Heart left ventricle (tissue), 16 donors: ENCODE results near the gene SFXN1. TPM values are rescaled to one million over a fixed set of nuclear protein-coding genes. Genes with fewer than 3 reads are reported as not detected.

Experiments
- ATAC-seq, 4 donors: fragments of 200-7000 bp; cut with Tn5 transposase; one replicate each; pipeline ENCODE4 v1.9.1; 2020 to 2022; ENCODE audit warnings: moderate library complexity in 4 of 4, mild to moderate bottlenecking in 3 of 4, moderate number of reproducible peaks in 1 of 4
- DNase-seq, 5 donors: peaks; one replicate each; pipeline ENCODE4 v3.0.0-alpha.2; 2020
- H3K27ac ChIP-seq, 12 donors: fragments of 200-600 bp; sonication (generic) in 4 of 12; one replicate each; pipeline versions ENCODE4 v1.5.0 to v1.8.0; 2016 to 2022; ENCODE audit warnings: mild to moderate bottlenecking in 2 of 12
- H3K27me3 ChIP-seq, 9 donors: fragments of 200-600 bp; sonication (generic) in 2 of 9; one replicate each; pipeline versions ENCODE4 v1.5.1 to v1.8.0; 2016 to 2022; ENCODE audit warnings: mild to moderate bottlenecking in 3 of 9
- H3K36me3 ChIP-seq, 9 donors: fragments of 200-600 bp; sonication (generic) in 2 of 9; one replicate each; pipeline versions ENCODE4 v1.5.0 to v1.8.0; 2018 to 2022; ENCODE audit warnings: mild to moderate bottlenecking in 2 of 9
- H3K4me1 ChIP-seq, 12 donors: fragments of 200-600 bp; sonication (generic) in 4 of 12; one replicate each; pipeline versions ENCODE4 v1.5.0 to v1.8.0; 2016 to 2022; ENCODE audit warnings: mild to moderate bottlenecking in 3 of 12
- H3K4me3 ChIP-seq, 12 donors: fragments of 200-600 bp; sonication (generic) in 4 of 12; one replicate each; pipeline versions ENCODE4 v1.5.0 to v1.8.0; 2017 to 2022; ENCODE audit warnings: mild to moderate bottlenecking in 9 of 12, moderate library complexity in 4 of 12
- H3K9me3 ChIP-seq, 12 donors: fragments of 200-600 bp; sonication (generic) in 4 of 12; one replicate each; pipeline versions ENCODE4 v1.5.0 to v1.8.0; 2016 to 2022; ENCODE audit warnings: mild to moderate bottlenecking in 1 of 12
- POLR2A ChIP-seq, 2 donors: fragments of 450-650 bp; IDR thresholded peaks; one replicate each; pipeline ENCODE4 v1.6.1; 2017; ENCODE audit warnings: antibody characterized with exemption in 2 of 2, mild to moderate bottlenecking in 2 of 2, moderate library complexity in 2 of 2
- WGBS, 4 donors: extraction: QIAGEN DNeasy Blood & Tissue Kit in 2 of 4; methylation state at CpG; one replicate each; pipeline versions ENCODE4 v1.1.5 to v1.1.7; 2013 to 2018; 5-methylcytosine and 5-hydroxymethylcytosine counted together
- intact Hi-C, 10 donors: fragments of 100-400 bp; cut with DNase I; formaldehyde crosslinking; loops; one replicate each; pipeline versions ENCODE4 v1.11.1 to v1.14.2; 2022
- polyA plus RNA-seq, 2 donors: library from polyadenylated mRNA; stranded (reverse); fragments of 200-250 nt; gene quantifications; one replicate each; pipeline ENCODE4 v1.2.3, GENCODE V29; 2013
- total RNA-seq, 9 donors: library from RNA; depleted of rRNA in 2 of 9; stranded (reverse); fragments of >200 nt in 2 of 9; fragmentation: NEBNext Ultra II Directional in 3 of 9; extraction: Animal tissue kit (Norgen Biotek cat#: 25700) in 3 of 9; gene quantifications; one replicate each; pipeline versions ENCODE4 v1.1.0 to v1.2.4, GENCODE V29; 2016 to 2023
- TF ChIP-seq, protein P1 (sequence below), 12 donors: fragments of 200-600 bp; sonication (generic) in 4 of 12; IDR thresholded peaks; one replicate each; pipeline versions ENCODE4 v1.5.0 to v1.8.0; 2018 to 2022; ENCODE audit warnings: antibody characterized with exemption in 12 of 12, mild to moderate bottlenecking in 5 of 12
- donor health status: ischemic (EF 13 %, LVEDD 7.1; RV severe dilation, severe dysfunction).
- donor health status: healthy with polysubstance abuse.
- donor health status: DM: no; HTN: yes; CAD: no.
- donor health status: DM: no; HTN: no; CAD: no.
- donor health status: ischemic (EF 25% LVEDD 6.9; RV normal size, moderate dysfunction).
- donor health status: ischemic (EF 25% LVEDD 5.7; RV mildly dilated, moderate dysfunction).
- donor health status: healthy.
- donor health status: DM: yes; HTN: yes; CAD: no.
- donor health status: ischemic (EF 35%, LVEDD 5.7; RV mildly dilated, moderate dysfunction).
- donor health status: nonischemic (EF 11% LVEDD 7.7; RV severe dilation, severe dysfunction).
- donor health status: DM: yes; HTN: yes; CAD: no.
- donor health status: PGD.
- donor health status: ischemic (EF 29% LVEDD 5.4; RV normal size, mild dysfunction).
- donor health status: nonischemic (EF 23%, LVEDD 6.1; RV moderate dilation, normal function).

SFXN1 gene
- total and polyA plus RNA-seq, 11 donors, result 13.8 to 42.9 (median 32.5) TPM

DNA sequence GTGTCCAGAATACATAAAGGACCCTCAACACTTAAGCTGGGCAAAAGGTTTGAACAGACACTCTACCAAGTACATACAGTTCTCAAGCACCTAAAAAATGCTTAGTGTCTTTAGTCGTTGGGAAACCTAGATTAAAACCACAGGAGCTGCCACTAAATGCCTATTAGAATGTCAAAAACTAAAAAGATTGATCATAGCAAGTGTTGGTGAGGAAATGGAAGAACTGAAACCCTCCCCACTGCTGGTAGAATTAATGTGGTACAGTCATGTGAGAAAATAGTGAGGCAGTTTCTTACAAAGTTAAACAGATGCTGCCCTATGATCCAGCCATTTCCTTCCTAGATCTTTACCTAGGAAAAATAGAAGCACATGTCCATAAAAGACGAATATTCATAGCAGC lies 40.6 kb downstream of the SFXN1 start:
- Histone ChIP-seq H3K4me3 (no peak overlapping the region), H3K27ac (no peak overlapping the region), H3K4me1 (no peaks in the 10 kb centered on the region), H3K36me3 (peaks cover 0 to 100% (median 87%) of the 10 kb centered on the region in 9 donors), H3K27me3 (no peaks in the 10 kb centered on the region), H3K9me3 (peaks cover 0 to 10% (median 0%) of the 10 kb centered on the region in 12 donors)
- intact Hi-C loops, result no loop called here
- no peak for DNase-seq
- WGBS, 4 donors, result 89 to 92% (median 91%) methylated on average over 2 of the region's 2 CpGs
- TF ChIP-seq, protein P1, sequence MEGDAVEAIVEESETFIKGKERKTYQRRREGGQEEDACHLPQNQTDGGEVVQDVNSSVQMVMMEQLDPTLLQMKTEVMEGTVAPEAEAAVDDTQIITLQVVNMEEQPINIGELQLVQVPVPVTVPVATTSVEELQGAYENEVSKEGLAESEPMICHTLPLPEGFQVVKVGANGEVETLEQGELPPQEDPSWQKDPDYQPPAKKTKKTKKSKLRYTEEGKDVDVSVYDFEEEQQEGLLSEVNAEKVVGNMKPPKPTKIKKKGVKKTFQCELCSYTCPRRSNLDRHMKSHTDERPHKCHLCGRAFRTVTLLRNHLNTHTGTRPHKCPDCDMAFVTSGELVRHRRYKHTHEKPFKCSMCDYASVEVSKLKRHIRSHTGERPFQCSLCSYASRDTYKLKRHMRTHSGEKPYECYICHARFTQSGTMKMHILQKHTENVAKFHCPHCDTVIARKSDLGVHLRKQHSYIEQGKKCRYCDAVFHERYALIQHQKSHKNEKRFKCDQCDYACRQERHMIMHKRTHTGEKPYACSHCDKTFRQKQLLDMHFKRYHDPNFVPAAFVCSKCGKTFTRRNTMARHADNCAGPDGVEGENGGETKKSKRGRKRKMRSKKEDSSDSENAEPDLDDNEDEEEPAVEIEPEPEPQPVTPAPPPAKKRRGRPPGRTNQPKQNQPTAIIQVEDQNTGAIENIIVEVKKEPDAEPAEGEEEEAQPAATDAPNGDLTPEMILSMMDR (IDR thresholded peaks at IDR 0.05), result no peak
- no peak for TF ChIP-seq POLR2A (IDR thresholded peaks at IDR 0.05)
- ATAC-seq, result no peak

GRCh38 chr5:175520321-175520720 lies 42.0 kb downstream of the SFXN1 start:
- Histone ChIP-seq H3K36me3 (peaks cover 0 to 99% (median 84%) of the 10 kb centered on the region in 9 donors), H3K4me3 (no peak overlapping the region), H3K27me3 (no peaks in the 10 kb centered on the region), H3K4me1 (no peaks in the 10 kb centered on the region), H3K27ac (peak overlapping the region in 1 of 12 donors; percentile 0), H3K9me3 (peaks cover 0 to 10% (median 0%) of the 10 kb centered on the region in 12 donors)
- ATAC-seq (no peak), DNase-seq (no peak)
- intact Hi-C loops, result no loop called here
- TF ChIP-seq, protein P1 (IDR thresholded peaks at IDR 0.05), result no peak
- no peak for TF ChIP-seq POLR2A (IDR thresholded peaks at IDR 0.05)
- WGBS, 4 donors, result 96 to 98% (median 97%) methylated on average over 5 of the region's 5 CpGs

GRCh38 chr5:175520873-175521272 lies 42.5 kb downstream of the SFXN1 start:
- peak overlapping the region in 1 of 12 donors; percentile 46 for H3K27ac ChIP-seq
- 91 to 94% (median 93%) methylated on average over 2 of the region's 2 CpGs for WGBS, 4 donors
- no peak for ATAC-seq

GRCh38 chr5:175521313-175521833 lies 43.0 kb downstream of the SFXN1 start:
- ATAC-seq, result no peak
- intact Hi-C loops, result no loop called here
- H3K4me1 ChIP-seq, result no peaks in the 10 kb centered on the region
- H3K9me3 ChIP-seq, result peaks cover 0 to 10% (median 0%) of the 10 kb centered on the region in 12 donors
- no peaks in the 10 kb centered on the region for H3K27me3 ChIP-seq
- H3K27ac ChIP-seq, result peak overlapping the region in 1 of 12 donors; percentile 46
- 88 to 94% (median 91%) methylated on average over 4 of the region's 4 CpGs for WGBS, 4 donors
- peak overlapping the region in 1 of 12 donors; percentile 9 for H3K4me3 ChIP-seq
- H3K36me3 ChIP-seq, result peaks cover 0 to 99% (median 84%) of the 10 kb centered on the region in 9 donors
- no peak for TF ChIP-seq POLR2A (IDR thresholded peaks at IDR 0.05)
- DNase-seq, result no peak

More at GRCh38 chr5:175520873-175521272, 42.5 kb downstream of the SFXN1 start:
- Histone ChIP-seq H3K4me1 (no peaks in the 10 kb centered on the region), H3K9me3 (peaks cover 0 to 10% (median 0%) of the 10 kb centered on the region in 12 donors), H3K4me3 (no peak overlapping the region), H3K27me3 (no peaks in the 10 kb centered on the region), H3K36me3 (peaks cover 0 to 99% (median 83%) of the 10 kb centered on the region in 9 donors)
- intact Hi-C loops, result no loop called here
- no peak for TF ChIP-seq POLR2A (IDR thresholded peaks at IDR 0.05)
- TF ChIP-seq, protein P1 (IDR thresholded peaks at IDR 0.05), result no peak
- DNase-seq, result no peak

- peaks cover 0 to 9% (median 0%) of the 10 kb centered on the region in 12 donors for H3K9me3 ChIP-seq
- no peaks in the 10 kb centered on the region for H3K27me3 ChIP-seq
- H3K4me1 ChIP-seq, result no peaks in the 10 kb centered on the region
- peaks cover 0 to 98% (median 81%) of the 10 kb centered on the region in 9 donors for H3K36me3 ChIP-seq
- no peak overlapping the region for H3K27ac ChIP-seq
- no peak for ATAC-seq
- TF ChIP-seq POLR2A (IDR thresholded peaks at IDR 0.05), result no peak
- TF ChIP-seq, protein P1 (IDR thresholded peaks at IDR 0.05), result no peak
- intact Hi-C loops, result no loop called here
- no peak overlapping the region for H3K4me3 ChIP-seq
- no peak for DNase-seq
Observed at GRCh38 chr5:175523292-175523691, 44.9 kb downstream of the SFXN1 start.
